K562 (cell line): ENCODE data around the gene MAP3K14. TPM values are rescaled to one million over a fixed set of nuclear protein-coding genes. Genes with fewer than 3 reads are reported as not detected.
A peak's percentile ranks its signal among the peaks of the same experiment; 100 is the strongest.
"Not testable (repeated sequence)": the region's sequence is repeated elsewhere in the genome, so short reads cannot be mapped to it uniquely, and the experiment has no call there.

Source experiments
- ATAC-seq: fragments of 200-7000 bp; cut with Tn5 transposase; 3 replicates; pipeline ENCODE4 v1.9.1; 2020; ENCODE audit warnings: moderate library complexity
- BruUV-seq: library from RNA; stranded (reverse); fragments of 400-500 nt; replicated peaks from 2 replicates; lab custom pipeline; 2021; lab: Mats Ljungman, UMichigan
- CTCF ChIA-PET: fragments of 300-600 bp; formaldehyde crosslinking; extraction: SDS; loops from one replicate; lab custom pipeline; 2021; ENCODE audit warnings: low intra/inter-chr PET ratio; lab: Yijun Ruan, JAX
- POLR2A ChIA-PET: fragments of 300-600, 350-650 bp; sonication (Branson Sonifier 250); formaldehyde crosslinking; extraction: SDS; loops from one replicate; lab custom pipeline; 2021; ENCODE audit warnings: antibody characterized with exemption, inconsistent platforms; lab: Yijun Ruan, JAX
- DNase-seq, 4 experiments: peaks; one replicate each; pipeline versions ENCODE4 v3.0.0 to v3.0.0-alpha.2; 2011 to 2018; ENCODE audit warnings: low spot score in 3 of 4, mixed read lengths in 3 of 4; ENCODE audit errors: extremely low read depth in 1 of 4
- FAIRE-seq: peaks from 2 replicates; lab custom pipeline; 2011; peaks lifted over from hg19 to GRCh38; lab: Jason Lieb, UNC
- H2AFZ ChIP-seq: 2 replicates; pipeline ENCODE4 v1.6.0; 2011; ENCODE audit warnings: low read depth, low read length, control low read depth, inconsistent platforms
- H3K27ac ChIP-seq: fragments of 200-600 bp; 3 replicates; pipeline ENCODE4 v1.8.0; 2011; ENCODE audit warnings: low read depth, mild to moderate bottlenecking, control low read depth, inconsistent platforms, low read length, moderate library complexity, mixed read lengths; ENCODE audit errors: extremely low read depth
- H3K27me3 ChIP-seq, 2 experiments: fragments of 300-600 bp in 1 of 2; 2 replicates in 1 of 2; 3 replicates in 1 of 2; pipeline versions ENCODE4 v1.6.0 to v1.8.0; 2011; ENCODE audit warnings: inconsistent platforms in 2 of 2, low read length in 2 of 2, mild to moderate bottlenecking in 1 of 2, mixed read lengths in 1 of 2, moderate library complexity in 1 of 2; ENCODE audit not compliant: control insufficient read depth in 2 of 2, insufficient read depth in 2 of 2
- H3K36me3 ChIP-seq: fragments of 300-600 bp; 3 replicates; pipeline ENCODE4 v1.8.0; 2011; ENCODE audit warnings: mild to moderate bottlenecking, low read length, inconsistent platforms; ENCODE audit not compliant: control insufficient read depth, insufficient read depth
- H3K4me1 ChIP-seq, 2 experiments: fragments of 200-600 bp in 1 of 2; replicated peaks in 1 of 2; 2 replicates in 1 of 2; 3 replicates in 1 of 2; pipeline versions ENCODE4 v1.5.1 to v1.8.0; 2011; ENCODE audit warnings: inconsistent platforms in 2 of 2, low read length in 2 of 2, mild to moderate bottlenecking in 1 of 2, mixed read lengths in 1 of 2, moderate library complexity in 1 of 2; ENCODE audit not compliant: control insufficient read depth in 2 of 2, insufficient read depth in 2 of 2
- H3K4me2 ChIP-seq: 2 replicates; pipeline ENCODE4 v1.6.1; 2011; ENCODE audit warnings: low read length, control low read depth, inconsistent platforms, mixed read lengths; ENCODE audit not compliant: insufficient read depth
- H3K4me3 ChIP-seq: fragments of 200-600 bp; sonication (generic), shearing (Covaris generic); 2 replicates; pipeline ENCODE4 v1.5.1; 2016; ENCODE audit warnings: control low read depth, inconsistent platforms
- H3K79me2 ChIP-seq: fragments of 200-600 bp; 3 replicates; pipeline ENCODE4 v1.8.0; 2011; ENCODE audit warnings: low read length, inconsistent platforms; ENCODE audit not compliant: control insufficient read depth, insufficient read depth
- H3K9ac ChIP-seq, 2 experiments: 2 replicates each; pipeline versions ENCODE4 v1.6.0 to v1.6.1; 2011; ENCODE audit warnings: low read depth in 2 of 2, low read length in 2 of 2, control low read depth in 1 of 2, inconsistent platforms in 1 of 2, mild to moderate bottlenecking in 1 of 2, mixed read lengths in 1 of 2; ENCODE audit not compliant: insufficient read depth in 1 of 2
- H3K9me1 ChIP-seq: one replicate; pipeline ENCODE4 v1.6.0; 2011; ENCODE audit warnings: inconsistent platforms, mild to moderate bottlenecking, low read length, moderate library complexity; ENCODE audit not compliant: control insufficient read depth, insufficient read depth
- H3K9me3 ChIP-seq: replicated peaks from 2 replicates; pipeline ENCODE4 v1.5.1; 2011; ENCODE audit warnings: low read depth, low read length, inconsistent platforms; ENCODE audit not compliant: control insufficient read depth, insufficient read depth
- H4K20me1 ChIP-seq: replicated peaks from 2 replicates; pipeline ENCODE4 v1.6.1; 2011; ENCODE audit warnings: low read length, inconsistent platforms, mixed read lengths; ENCODE audit not compliant: control insufficient read depth, insufficient read depth
- BCOR ChIP-seq: fragments of 450-650 bp; IDR thresholded peaks from 2 replicates; pipeline ENCODE4 v1.6.1; 2016
- KDM1A ChIP-seq, 2 experiments: fragments of 450-650 bp; IDR thresholded peaks; 2 replicates each; pipeline ENCODE4 v1.6.1; 2016; ENCODE audit warnings: mild to moderate bottlenecking in 2 of 2
- RBM25 ChIP-seq: fragments of 200-400 bp; formaldehyde crosslinking; IDR thresholded peaks from 2 replicates; pipeline ENCODE4 v1.6.1; 2018; ENCODE audit warnings: low read length, low read depth, moderate library complexity; ENCODE audit not compliant: severe bottlenecking
- ZNF121 ChIP-seq: sonication (generic); formaldehyde crosslinking; conservative IDR thresholded peaks from 2 replicates; pipeline ENCODE4 v1.8.0; 2022; ENCODE audit warnings: missing genetic modification reagents
- WGBS: fragments of 100-300 bp; shearing (Covaris generic); methylation state at CpG from one replicate; pipeline ENCODE4 v1.1.6; 2016; ENCODE audit warnings: low coverage, mixed read lengths; ENCODE audit not compliant: insufficient coverage; ENCODE audit errors: missing lambda C conversion rate; 5-methylcytosine and 5-hydroxymethylcytosine counted together
- in situ Hi-C: fragments of 300-500 bp; cut with MboI; formaldehyde crosslinking; loops from 4 replicates; pipeline ENCODE4 v1.15.0; 2018; ENCODE audit warnings: inconsistent platforms, mixed read lengths
- intact Hi-C: fragments of 100-400 bp; cut with micrococcal nuclease; formaldehyde crosslinking; loops from 2 replicates; pipeline ENCODE4 v1.14.2; 2022
- polyA plus RNA-seq, 8 experiments: library from polyadenylated mRNA; depleted of rRNA in 4 of 8; stranded (reverse) in 5 of 8; unstranded in 3 of 8; fragments of >200 nt; fragmentation: Nextera tagmentation in 2 of 8; fragmentation: Illumina TruSeq in 1 of 8; extraction: Ambion mirVana in 2 of 8; extraction: Trizol in 1 of 8; gene quantifications; 2 replicates each; pipeline versions ENCODE4 v1.2.1 to v1.2.3, GENCODE V29; 2011 to 2014; ENCODE audit warnings: inconsistent platforms in 1 of 8, missing spikeins in 1 of 8
- total RNA-seq, 7 experiments: library from RNA; depleted of rRNA in 6 of 7; stranded (reverse); fragments of >200 nt in 6 of 7; fragmentation: Illumina TruSeq in 2 of 7; extraction: Trizol in 2 of 7; gene quantifications; 2 replicates each; pipeline versions ENCODE4 v1.2.1 to v1.2.3, GENCODE V29; 2011 to 2021; ENCODE audit warnings: low replicate concordance in 1 of 7

Gene MAP3K14
- total and polyA plus RNA-seq, 9 of the 15 experiments (the other 6 are each of a cell fraction or from before 2014, with no cell fraction given) = 0.45 to 8.7 (median 3.2) TPM

- in situ Hi-C loops, H2AFZ ChIP-seq, BruUV-seq, H3K9ac ChIP-seq, H3K36me3 ChIP-seq, H3K79me2 ChIP-seq, H3K9me3 ChIP-seq, FAIRE-seq, H3K27ac ChIP-seq, H3K9me1 ChIP-seq, ATAC-seq, H4K20me1 ChIP-seq: not testable (repeated sequence)
- WGBS = 80% methylated on average over 6 of the region's 10 CpGs
- peak; percentile 76 for TF ChIP-seq BCOR
- peak; percentile 76 for TF ChIP-seq RBM25
- TF ChIP-seq ZNF121 (CRISPR knock-in tag) = peak; percentile 95
- TF ChIP-seq KDM1A (IDR thresholded peaks at IDR 0.05) = 0 out of 4 replicates have a peak, but pooled peaks of 1 of the 2 experiments have one; percentile 12
- TF ChIP-seq, all 486 proteins: peak for 4; not testable (repeated sequence) for 482
- intact Hi-C loops, H3K27me3 ChIP-seq, H3K4me3 ChIP-seq, CTCF ChIA-PET, H3K4me2 ChIP-seq, DNase-seq: not testable (repeated sequence)
- POLR2A ChIA-PET = interaction anchor here (0.7 kb wide), 1 partner anchor 58 kb away, joined by 3 read pairs; no protein-coding TSS in a partner anchor
- peaks cover 42 to 52% of the 10 kb centered on the region in 2 experiments for H3K4me1 ChIP-seq
Measured at GRCh38 chr17:45343967-45344664, 27.3 kb upstream of the MAP3K14 start.
